Measurements from ENCODE around the gene UVRAG.
"Not testable (repeated sequence)": the region's sequence is repeated elsewhere in the genome, so short reads cannot be mapped to it uniquely, and the experiment has no call there.

UVRAG gene

GRCh38 chr11:75845324-75845723 lies 30.3 kb downstream of the UVRAG start:
- TF ChIP-seq CTCF (IDR thresholded peaks at IDR 0.05; ENCODE audit: extremely low read depth, insufficient read depth, missing control alignments), result no peak
- no peak for DNase-seq (ENCODE audit: low spot score)
- in situ Hi-C loops (cut with MboI; ENCODE audit: low pct_unique_long_range_greater_than_20kb, low sequenced_read_pairs, unreplicated experiment), result no loop called here

GRCh38 chr11:75849894-75850293 lies 34.9 kb downstream of the UVRAG start:
- DNase-seq (ENCODE audit: low spot score), result no peak
- TF ChIP-seq CTCF (IDR thresholded peaks at IDR 0.05; ENCODE audit: extremely low read depth, insufficient read depth, missing control alignments), result no peak
- in situ Hi-C loops (cut with MboI; ENCODE audit: low pct_unique_long_range_greater_than_20kb, low sequenced_read_pairs, unreplicated experiment), result no loop called here

- DNase-seq (ENCODE audit: low spot score), result no peak
- in situ Hi-C loops (cut with MboI; ENCODE audit: low pct_unique_long_range_greater_than_20kb, low sequenced_read_pairs, unreplicated experiment), result no loop called here
- no peak for TF ChIP-seq CTCF (IDR thresholded peaks at IDR 0.05; ENCODE audit: extremely low read depth, insufficient read depth, missing control alignments)
These were observed 35.8 kb downstream of the UVRAG start for GRCh38 chr11:75850787-75851186.

- DNase-seq (ENCODE audit: low spot score), result no peak
- TF ChIP-seq CTCF (IDR thresholded peaks at IDR 0.05; ENCODE audit: extremely low read depth, insufficient read depth, missing control alignments), result no peak
- in situ Hi-C loops (cut with MboI; ENCODE audit: low pct_unique_long_range_greater_than_20kb, low sequenced_read_pairs, unreplicated experiment), result no loop called here
These were observed 36.2 kb downstream of the UVRAG start for GRCh38 chr11:75851203-75851602.

- in situ Hi-C loops (cut with MboI; ENCODE audit: low pct_unique_long_range_greater_than_20kb, low sequenced_read_pairs, unreplicated experiment), result no loop called here
- no peak for TF ChIP-seq CTCF (IDR thresholded peaks at IDR 0.05; ENCODE audit: extremely low read depth, insufficient read depth, missing control alignments)
- DNase-seq (ENCODE audit: low spot score), result no peak
These were observed 37.5 kb downstream of the UVRAG start for GRCh38 chr11:75852406-75853017.

GRCh38 chr11:75853563-75853962 lies 38.6 kb downstream of the UVRAG start:
- DNase-seq (ENCODE audit: low spot score); in situ Hi-C loops (cut with MboI; ENCODE audit: low pct_unique_long_range_greater_than_20kb, low sequenced_read_pairs, unreplicated experiment): not testable (repeated sequence)

GRCh38 chr11:75853971-75854370 lies 39.0 kb downstream of the UVRAG start:
- no peak for DNase-seq (ENCODE audit: low spot score)
- in situ Hi-C loops (cut with MboI; ENCODE audit: low pct_unique_long_range_greater_than_20kb, low sequenced_read_pairs, unreplicated experiment), result no loop called here
- TF ChIP-seq CTCF (IDR thresholded peaks at IDR 0.05; ENCODE audit: extremely low read depth, insufficient read depth, missing control alignments), result no peak
